OCI-M1 (cell line): ENCODE results near the gene RAB3A.

ENCODE experiments used
- DNase-seq: peaks from one replicate; lab custom pipeline; 2025; lab: John Stamatoyannopoulos, UW

Gene RAB3A

DNA sequence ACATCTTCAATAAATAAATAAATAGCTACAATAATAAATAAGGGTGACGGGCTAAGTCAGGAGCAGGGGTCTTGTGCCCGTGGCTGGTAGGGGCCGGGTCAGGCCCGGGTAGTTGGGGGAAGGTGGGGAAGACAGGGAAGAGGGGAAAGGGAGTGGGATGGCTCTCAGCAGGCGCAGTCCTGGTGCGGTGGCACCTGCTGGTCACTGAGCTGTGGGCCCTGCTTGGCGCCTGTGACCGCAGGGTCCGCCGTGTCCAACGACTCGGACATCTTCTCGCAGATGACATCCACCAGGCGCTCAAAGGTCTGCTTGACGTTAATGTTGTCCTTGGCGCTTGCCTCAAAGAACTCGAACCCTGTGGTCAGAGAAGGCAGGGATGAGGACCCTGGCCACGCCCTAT, 6.5 kb downstream of the RAB3A start:
- DNase-seq = no peak

DNA sequence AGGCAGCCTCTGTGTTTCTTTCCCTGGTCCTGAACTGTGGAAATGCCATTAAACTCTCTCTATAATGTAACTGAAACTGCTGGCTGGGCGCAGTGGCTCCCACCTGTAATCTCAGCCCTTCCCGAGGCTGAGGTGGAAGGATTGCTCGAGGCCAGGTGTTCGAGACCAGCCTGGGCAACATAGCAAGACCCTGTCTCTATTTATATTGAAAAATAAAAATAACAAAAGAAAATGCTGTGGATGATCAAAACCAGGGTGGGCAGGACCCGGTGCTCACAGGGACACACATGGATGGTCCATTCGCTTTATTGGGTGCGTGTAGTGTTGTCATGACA, 7.4 kb downstream of the RAB3A start:
- DNase-seq = no peak

DNA sequence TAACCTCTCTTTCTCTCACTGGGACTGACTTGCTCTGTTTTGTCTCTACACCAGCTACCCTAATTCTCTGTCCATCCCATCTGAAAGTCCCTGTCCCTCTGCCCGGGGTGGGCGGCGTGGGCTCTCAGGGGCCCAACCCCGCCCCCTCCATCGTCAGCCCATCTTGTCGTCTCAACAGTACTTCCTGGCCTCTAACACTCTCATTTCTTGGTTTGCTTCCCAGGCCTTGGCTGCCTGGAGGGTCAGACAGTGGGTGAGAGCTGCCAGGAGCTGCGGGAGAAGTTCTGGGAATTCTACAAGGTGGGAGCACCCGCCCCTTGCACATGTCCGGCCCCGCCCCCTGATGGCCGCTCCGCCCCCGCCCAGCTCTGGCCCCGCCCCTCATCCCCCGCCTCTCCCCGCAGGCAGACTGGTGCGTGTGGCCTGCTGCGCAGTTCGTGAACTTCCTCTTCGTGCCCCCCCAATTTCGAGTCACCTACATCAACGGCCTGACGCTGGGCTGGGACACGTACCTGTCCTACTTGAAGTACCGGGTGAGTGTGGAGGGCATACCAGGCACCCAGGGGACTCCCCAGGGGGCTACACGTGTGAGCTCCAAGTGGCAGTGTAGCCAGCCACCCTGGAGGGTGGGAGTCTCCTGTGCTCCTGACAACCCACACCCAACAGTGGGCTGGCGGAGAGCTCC, 9.1 kb downstream of the RAB3A start:
- DNase-seq = no peak

DNA sequence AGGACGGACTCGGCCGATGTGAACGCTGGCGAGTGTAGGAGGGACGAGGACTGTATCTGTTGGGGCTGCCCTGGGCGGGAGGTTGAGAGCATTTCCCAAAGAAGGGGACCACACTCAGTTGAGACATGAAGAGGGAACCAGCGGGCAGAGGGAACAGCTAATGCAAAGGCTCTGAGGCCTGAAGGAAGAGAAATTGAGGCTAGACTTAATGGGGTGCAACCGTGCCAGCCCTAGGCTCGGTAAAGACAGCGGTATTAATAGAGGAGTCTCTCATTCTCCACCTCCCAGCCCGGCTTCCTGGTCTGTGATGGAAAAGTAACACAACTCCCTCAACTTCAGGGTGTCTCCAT, 9.7 kb downstream of the RAB3A start:
- no peak for DNase-seq

DNA sequence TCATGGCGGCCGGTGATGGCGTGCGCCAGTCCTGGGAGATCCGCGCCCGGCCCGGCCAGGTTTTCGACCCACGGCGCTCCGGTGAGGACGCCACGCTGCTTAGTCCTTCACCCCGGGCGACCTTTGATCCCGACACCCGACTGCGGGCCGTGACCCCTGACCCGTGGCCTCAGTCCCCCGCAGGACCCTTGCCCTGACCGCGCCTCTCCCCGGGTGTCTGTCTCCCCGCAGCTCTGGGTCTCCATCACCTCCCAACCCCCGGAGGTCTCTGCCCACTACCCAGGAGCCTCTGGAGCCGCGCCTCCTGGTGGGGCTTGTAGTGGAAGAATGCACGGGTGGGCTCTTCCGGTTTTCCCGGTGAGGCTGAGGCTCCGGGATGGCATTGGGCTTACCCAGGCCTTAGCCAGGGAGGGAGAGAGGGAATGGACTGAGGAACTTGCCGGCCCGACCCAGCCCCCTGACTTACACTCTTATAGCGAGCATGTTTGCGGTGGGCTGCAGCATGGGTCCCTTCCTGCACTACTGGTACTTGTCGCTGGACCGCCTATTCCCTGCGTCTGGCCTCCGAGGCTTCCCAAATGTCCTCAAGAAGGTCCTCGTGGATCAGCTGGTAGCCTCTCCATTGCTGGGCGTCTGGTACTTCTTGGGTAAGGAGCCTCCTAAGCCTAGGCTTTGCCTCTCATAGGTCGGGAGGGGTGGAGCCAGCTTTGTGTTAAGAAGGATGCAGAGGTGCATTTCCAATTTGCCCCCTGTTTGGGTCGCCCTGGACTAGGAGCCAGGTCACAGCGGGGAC, 10.3 kb downstream of the RAB3A start:
- peak; percentile 27 for DNase-seq

DNA sequence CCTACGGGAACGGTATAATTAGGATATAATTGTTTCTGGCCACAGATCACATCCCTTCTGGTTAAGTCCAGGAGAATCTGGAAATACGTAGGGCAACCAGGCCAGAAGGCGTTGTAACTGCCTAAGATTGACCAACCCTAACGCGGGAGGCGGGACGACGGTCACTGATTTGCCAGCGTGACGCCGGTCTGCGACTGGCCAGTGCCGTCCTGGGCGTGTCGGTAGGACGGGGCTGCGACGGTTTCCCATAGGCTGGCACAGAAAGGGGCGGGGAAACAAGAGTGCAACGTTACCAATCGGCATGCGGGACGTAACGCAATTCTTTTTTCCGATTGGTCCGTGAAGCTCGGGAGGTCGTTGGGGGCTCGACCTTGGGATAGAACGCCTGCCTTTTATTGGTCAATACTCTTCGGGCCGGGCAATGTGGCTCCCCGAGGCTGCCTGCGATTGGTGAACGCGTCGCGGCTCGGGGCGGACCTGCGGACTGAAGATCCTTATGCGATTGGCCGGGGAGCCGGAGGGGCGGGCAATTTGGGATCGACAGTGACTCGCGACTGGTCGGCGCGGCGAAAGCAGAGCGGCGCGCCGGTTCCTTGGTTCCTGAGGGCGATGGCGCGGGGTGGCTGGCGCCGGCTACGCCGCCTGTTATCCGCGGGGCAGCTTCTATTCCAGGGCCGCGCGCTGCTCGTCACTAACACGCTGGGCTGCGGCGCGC, 11.0 kb downstream of the RAB3A start, which contains the start of gene MPV17L2:
TSS of gene MPV17L2 (plus strand) at position 546 of the 715 bp plus-strand sequence. CDS start at position 610, 64 bp downstream.
- DNase-seq = peak; percentile 100

DNA sequence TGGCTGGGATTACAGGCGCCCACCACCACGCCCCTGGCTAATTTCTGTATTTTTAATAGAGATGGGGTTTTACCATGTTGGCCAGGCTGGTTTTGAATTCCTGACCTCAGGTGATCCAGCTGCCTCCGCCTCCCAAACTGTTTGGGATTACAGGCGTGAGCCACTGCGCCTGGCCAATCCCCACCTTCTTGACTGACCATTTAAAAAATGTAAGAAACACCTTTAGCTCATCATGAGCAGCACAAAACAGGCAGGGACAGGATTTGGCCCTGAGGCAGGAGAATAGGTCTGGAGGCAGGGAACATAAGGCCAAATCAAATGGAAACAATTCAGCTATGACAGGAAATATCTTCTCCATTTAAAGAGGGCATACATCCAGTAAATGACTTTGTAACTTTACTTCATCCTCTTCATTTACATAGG, 12.2 kb downstream of the RAB3A start:
- DNase-seq = no peak

DNA sequence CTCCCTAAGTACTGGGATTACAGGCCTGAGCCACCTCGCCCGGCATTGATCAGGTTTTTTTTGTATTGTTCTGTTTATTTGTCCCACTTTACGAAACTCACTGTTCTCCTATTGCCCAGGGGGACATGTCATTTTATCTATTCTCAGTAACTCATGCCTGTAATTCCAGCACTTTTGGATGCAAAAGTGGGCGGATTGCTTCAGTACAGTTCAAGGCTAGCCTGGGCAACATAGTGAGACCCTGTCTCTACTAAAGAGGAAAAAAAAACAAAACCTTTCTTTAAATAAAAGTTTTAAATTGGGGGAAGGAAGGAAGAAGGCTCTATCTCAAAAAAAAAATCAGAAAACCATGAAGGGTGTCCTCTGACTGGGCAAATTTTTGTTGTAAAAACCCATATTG, 13.6 kb downstream of the RAB3A start:
- no peak for DNase-seq

DNA sequence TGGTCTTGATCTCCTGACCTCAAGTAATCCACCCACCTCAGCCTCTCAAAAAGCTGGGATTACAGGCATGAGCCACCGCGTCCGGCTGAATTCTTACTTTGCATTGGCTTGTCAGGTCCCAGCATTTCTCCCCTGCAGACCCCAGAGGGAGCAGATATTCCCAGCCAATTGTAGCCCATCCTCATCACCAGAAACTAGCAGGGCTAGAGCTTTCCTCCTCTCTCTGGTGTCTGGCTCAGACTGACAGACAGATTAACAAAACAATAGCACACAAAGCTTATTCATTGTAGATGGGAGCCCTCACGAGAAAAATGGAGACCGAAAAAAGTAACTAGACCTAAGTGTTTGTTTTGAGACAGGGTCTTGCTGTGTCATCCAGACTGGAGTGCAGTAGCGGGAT, 18.3 kb downstream of the RAB3A start:
- no peak for DNase-seq

DNA sequence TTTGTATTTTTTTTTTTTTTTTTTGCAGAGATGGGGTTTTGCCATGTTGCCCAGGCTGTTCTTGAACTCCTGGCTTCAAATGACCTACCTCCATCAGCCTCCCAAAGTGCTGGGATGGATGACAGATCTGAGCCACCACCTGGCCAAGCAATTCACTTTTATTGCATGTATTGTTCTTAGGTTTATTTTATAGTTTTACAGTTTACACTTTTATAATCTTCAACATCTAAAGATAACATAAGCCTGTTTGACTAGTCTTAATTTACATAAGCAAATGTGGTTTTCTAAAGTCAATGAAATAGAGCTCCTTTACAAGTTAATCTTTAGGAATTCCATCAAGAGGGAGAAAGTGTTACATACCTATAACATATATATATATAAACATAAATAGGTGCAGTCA, 20.3 kb downstream of the RAB3A start:
- DNase-seq = no peak

DNA sequence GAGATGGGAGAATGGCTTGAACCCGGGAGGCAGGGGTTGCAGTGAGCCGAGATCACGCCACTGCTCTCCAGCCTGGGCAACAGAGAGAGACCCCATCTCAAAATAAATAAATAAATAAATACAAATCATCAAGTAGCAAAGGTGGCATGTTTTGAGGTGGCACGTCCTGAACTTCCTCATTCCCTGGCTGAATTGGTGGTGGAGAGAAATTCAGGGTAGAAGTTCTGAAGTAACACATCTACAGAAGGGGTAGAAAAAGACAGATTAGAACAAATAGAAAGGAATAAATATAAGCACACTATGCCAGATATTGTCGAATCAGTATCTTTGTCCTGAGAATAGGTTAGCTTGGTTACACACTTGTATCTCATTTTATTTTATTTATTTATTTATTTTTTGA, 23.9 kb downstream of the RAB3A start:
- DNase-seq = no peak

DNA sequence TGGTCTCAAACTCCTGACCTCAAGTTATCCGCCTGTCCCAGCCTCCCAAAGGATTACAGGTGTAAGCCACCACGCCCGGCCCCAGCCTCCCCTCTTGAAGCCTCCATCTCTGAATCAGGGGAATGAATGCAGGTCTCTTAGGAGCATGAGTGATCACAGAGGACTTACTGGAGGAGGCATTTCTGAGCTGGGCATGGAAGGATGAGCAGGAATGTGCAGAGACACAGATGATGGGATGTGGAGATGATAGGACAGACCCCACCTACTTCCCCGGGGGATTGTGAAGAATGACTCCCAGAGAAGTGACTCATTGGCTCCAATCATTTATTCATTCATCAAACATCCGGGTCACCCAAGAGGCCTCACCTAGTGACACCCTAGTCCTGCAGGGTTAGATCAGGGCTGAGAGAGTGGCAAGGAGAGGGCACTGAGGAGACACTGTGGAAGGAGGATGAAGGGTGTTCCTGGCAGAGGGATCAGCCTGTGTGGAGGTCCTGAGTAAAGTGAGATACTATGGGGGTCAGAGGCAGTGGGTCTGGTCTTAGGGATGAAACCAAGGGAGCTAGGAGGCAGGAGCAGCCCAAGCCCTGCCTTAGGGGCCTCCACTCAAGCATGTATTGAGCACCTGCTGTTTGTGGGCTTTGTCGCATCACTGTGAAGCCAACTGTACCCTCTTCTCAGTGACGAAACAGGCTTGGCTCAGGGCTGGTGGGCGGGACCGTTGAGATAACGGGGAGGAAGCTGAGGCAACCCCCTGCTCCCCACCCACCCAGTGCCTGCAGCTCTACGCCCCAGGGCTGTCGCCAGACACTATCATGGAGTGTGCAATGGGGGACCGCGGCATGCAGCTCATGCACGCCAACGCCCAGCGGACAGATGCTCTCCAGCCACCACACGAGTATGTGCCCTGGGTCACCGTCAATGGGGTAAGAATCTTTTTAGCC, 27.2 kb downstream of the RAB3A start:
- DNase-seq = no peak

DNA sequence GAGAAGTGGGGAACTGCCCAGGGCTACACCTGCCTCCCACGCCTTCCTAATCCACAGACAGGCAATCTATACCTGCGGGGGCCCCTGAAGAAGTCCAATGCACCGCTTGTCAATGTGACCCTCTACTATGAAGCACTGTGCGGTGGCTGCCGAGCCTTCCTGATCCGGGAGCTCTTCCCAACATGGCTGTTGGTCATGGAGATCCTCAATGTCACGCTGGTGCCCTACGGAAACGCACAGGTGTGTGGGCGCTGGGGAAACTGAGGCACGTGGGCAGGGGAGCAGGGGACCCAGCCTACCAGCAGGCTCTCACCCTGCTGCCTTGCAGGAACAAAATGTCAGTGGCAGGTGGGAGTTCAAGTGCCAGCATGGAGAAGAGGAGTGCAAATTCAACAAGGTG, 28.9 kb downstream of the RAB3A start:
- no peak for DNase-seq

DNA sequence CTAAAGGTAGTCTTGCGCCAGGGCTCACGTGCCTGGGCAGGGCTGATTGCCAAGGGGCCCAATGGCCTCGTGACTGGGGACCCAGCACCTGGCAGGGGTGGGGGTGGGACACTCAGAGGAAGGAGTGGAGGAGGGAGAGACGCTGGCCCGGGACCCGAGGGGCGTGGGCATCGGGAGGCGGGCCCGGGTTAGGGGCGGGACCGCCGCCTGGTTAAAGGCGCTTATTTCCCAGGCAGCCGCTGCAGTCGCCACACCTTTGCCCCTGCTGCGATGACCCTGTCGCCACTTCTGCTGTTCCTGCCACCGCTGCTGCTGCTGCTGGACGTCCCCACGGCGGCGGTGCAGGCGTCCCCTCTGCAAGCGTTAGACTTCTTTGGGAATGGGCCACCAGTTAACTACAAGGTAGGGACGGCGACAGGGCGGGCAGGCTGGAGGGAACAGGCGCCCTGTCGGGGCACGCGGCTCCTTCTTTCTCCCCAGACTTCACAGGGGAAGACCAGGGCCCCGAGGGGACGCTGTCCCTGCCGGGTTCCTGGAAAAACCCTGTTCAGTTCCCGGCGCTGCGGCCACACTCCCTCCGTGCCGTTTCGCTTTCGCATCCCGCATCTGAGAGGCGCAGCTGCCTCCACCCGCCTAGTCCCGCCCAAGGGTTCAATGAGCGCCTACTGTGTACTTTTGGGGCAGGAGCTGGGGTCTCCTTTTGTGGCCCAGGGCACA, 30.1 kb downstream of the RAB3A start, which contains the start of gene IFI30:
TSS of gene IFI30 (plus strand) at position 242 of the 717 bp plus-strand sequence. CDS start at position 271, 29 bp downstream.
- DNase-seq = peak; percentile 89

DNA sequence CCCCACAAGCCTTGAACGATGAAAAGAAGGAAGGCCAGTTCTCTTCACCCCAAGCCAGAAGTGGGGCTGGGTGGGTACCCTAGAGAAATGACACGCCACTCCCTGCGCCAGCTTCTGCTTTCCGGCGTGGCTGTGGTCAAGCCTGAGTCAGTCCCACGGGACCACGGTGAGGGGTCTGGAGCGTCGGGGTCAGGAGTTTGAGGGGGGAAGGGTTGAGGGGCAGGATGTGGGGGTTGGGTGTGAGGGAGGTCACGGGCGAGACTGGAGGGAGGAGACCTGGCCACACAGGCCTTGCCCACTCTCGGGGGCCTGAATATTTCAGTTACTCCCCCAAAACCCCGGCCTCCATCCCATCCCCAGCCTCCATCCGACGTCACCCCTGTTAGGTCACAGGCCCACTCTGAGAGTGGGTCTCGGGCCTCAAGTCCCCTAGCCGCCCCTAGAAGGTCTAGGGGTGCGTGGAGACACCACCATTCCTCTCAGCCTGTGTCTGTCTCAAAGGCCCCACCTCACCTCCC, 30.7 kb downstream of the RAB3A start:
- peak; percentile 66 for DNase-seq

DNA sequence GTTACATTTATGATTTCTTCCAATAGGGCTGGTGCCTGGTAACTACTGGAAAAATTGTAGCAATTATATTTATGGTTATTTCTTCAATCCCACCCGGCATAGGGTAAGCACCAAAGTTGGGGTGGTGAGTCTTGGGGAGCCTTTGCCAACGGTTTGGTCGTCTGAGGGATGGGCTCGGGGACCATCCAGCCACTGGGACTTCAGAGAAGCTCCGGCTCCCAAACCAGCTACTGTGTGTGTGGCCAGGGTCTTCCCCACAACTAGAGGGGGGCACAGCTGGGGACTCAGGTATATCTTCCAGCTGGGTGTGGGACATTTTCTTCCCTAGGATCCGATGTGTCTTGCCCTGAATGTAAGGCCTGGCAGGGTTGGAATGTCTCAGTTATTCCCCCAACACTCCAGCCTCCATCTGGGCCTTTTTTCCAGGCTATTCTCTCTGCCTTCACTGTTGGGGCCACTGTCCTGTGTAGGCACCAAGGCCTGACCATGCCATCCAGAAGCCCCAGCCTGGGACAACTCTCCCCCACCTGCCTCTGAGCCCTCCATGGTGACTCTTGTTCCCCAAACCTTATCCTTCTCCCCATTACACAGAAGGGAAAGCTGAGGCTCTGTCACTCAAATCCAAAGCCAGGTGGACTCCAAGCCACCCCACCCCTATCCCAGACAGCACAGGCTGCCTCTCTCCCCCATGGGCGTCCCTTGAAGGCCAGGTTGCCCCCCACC, 31.4 kb downstream of the RAB3A start:
- no peak for DNase-seq

DNA sequence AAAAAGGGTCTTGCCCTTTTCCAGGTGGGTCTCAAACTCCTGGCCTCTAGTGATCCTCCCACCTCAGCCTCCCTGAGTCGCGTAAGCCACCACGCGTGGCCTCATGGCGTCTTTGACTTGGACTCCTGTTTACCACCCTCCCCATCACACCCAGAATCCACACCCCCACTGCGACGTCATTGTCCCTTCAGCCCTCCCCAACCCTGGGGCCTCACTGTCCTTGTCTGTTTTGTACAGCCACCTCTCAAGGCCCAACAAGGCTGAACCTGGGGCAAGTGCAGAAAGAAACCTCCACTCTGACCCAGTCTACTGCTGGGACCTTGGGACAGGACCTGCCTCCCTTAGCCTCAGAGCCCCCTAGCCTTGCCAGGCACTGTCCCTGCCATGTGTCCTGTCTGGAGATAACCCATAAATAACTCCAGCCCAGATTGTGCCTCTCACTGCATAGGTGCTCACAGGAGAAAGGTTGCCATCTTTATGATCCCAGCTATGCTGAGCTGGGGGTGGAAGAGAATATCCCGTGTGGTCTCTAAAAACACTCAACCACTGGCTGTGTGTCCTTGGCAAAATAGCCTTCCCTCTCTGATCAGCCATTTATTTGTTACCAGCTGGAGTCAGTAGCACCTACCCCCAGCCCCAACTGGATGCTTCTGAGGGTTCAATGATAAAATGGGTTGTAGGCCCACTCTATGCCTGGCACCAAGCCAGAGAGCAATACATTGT, 32.1 kb downstream of the RAB3A start:
- DNase-seq = no peak

DNA sequence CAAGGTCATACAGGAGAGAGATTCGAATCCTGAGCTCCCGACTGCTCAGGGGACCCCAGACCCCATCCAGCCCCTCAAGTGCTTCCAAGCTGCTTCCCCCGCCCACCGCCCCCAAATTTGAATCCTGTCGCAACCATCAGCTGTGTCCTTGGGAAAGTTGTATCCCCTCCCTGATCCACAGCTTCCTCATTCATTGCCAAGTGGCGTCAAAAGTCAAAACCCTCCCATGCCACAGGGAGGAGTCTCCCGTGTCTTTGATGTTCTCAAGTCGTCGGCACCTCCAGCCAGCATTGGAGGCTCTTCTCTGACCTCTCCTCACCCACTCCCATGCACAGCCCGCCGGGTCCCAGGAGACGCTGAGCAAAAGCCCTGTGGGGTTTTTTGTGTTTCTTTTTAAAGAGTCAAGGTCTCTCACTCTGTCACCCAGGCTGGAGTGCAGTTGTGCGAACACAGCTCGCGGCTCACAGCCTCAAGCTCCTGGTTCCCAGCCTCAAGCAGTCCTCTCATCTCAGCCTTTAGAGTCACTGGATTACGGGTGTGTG, 33.1 kb downstream of the RAB3A start:
- DNase-seq = peak; percentile 15

DNA sequence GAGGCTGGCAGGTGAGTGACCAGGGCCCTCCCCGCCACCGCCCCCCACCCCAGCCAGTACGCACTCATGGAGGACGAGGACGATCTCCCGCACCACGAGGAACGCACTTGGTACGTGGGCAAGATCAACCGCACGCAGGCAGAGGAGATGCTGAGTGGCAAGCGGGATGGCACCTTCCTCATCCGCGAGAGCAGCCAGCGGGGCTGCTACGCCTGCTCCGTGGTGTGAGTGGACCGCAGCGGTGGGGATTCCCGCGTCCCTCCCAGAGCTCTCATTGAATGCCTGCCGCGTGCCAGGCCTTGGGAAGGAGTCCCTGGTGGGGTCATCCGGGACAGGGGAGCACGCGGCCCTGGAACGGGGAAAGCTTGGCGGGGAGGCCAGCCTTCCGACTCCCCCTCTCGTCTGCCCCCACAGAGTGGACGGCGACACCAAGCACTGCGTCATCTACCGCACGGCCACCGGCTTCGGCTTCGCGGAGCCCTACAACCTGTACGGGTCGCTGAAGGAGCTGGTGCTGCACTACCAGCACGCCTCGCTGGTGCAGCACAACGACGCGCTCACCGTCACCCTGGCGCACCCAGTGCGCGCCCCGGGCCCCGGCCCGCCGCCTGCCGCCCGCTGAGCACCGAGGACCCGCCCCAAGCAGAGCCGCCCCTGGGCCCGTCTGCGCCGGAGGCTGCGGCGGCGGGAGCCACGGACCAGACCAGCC, 35.0 kb downstream of the RAB3A start:
- no peak for DNase-seq
